ENCODE results near the gene RNF215. TPM values are rescaled to one million over a fixed set of nuclear protein-coding genes. Genes with fewer than 3 reads are reported as not detected.

Gene RNF215
- total RNA-seq, 1 experiment from 2014 or later, result 9.2 TPM

- Histone ChIP-seq H3K27ac (peak overlapping the region; percentile 52), H3K9me3 (replicated peaks) (no peaks in the 10 kb centered on the region), H3K36me3 (peaks cover 19% of the 10 kb centered on the region; the same call in 1 of the 2 replicates), H3K27me3 (replicated peaks) (no peaks in the 10 kb centered on the region), H3K4me1 (replicated peaks) (peaks cover 56% of the 10 kb centered on the region), H3K4me3 (peak overlapping the region; percentile 64)
- no peak for DNase-seq (ENCODE audit: low read depth in 1 of 2, low spot score in 2 of 2)
Measured at GRCh38 chr22:30425327-30425615, 38.1 kb upstream of the RNF215 start.

- peak overlapping the region; percentile 20; the same call in 1 of the 2 replicates for H3K27ac ChIP-seq
- H3K27me3 ChIP-seq (replicated peaks), result no peaks in the 10 kb centered on the region
- DNase-seq (ENCODE audit: low read depth in 1 of 2, low spot score in 2 of 2), result no peak
- H3K36me3 ChIP-seq, result peaks cover 19% of the 10 kb centered on the region; the same call in 1 of the 2 replicates
- H3K4me3 ChIP-seq, result peak overlapping the region; percentile 64
- H3K9me3 ChIP-seq (replicated peaks), result no peaks in the 10 kb centered on the region
- H3K4me1 ChIP-seq (replicated peaks), result peaks cover 61% of the 10 kb centered on the region
Measured at GRCh38 chr22:30424534-30425326, 37.5 kb upstream of the RNF215 start.

GRCh38 chr22:30423959-30424533, 36.8 kb upstream of the RNF215 start:
- peak overlapping the region; percentile 43 for H3K4me3 ChIP-seq
- H3K36me3 ChIP-seq, result peaks cover 23% of the 10 kb centered on the region
- no peaks in the 10 kb centered on the region for H3K9me3 ChIP-seq (replicated peaks)
- H3K4me1 ChIP-seq (replicated peaks), result peaks cover 67% of the 10 kb centered on the region
- H3K27ac ChIP-seq, result peak overlapping the region; percentile 90
- H3K27me3 ChIP-seq (replicated peaks), result no peaks in the 10 kb centered on the region
- DNase-seq (ENCODE audit: low read depth in 1 of 2, low spot score in 2 of 2), result peak; percentile 98 to 99

GRCh38 chr22:30423301-30423958, 36.2 kb upstream of the RNF215 start:
- Histone ChIP-seq H3K27me3 (replicated peaks) (no peaks in the 10 kb centered on the region), H3K4me3 (peak overlapping the region; percentile 43), H3K4me1 (replicated peaks) (peaks cover 67% of the 10 kb centered on the region), H3K36me3 (peaks cover 26% of the 10 kb centered on the region), H3K9me3 (replicated peaks) (no peaks in the 10 kb centered on the region), H3K27ac (peak overlapping the region; percentile 90)
- peak in 1 of 2 experiments; percentile 82 for DNase-seq (ENCODE audit: low read depth in 1 of 2, low spot score in 2 of 2)

- Histone ChIP-seq H3K4me1 (replicated peaks) (peaks cover 67% of the 10 kb centered on the region), H3K9me3 (replicated peaks) (no peaks in the 10 kb centered on the region)
- peak; percentile 93 for DNase-seq (ENCODE audit: low read depth in 1 of 2, low spot score in 2 of 2)
Measured at GRCh38 chr22:30422481-30423300, 35.5 kb upstream of the RNF215 start.

GRCh38 chr22:30421695-30422480, 34.7 kb upstream of the RNF215 start:
- Histone ChIP-seq H3K4me1 (replicated peaks) (peaks cover 67% of the 10 kb centered on the region), H3K4me3 (no peak overlapping the region), H3K36me3 (peaks cover 35% of the 10 kb centered on the region), H3K27ac (peak overlapping the region; percentile 90), H3K27me3 (replicated peaks) (no peaks in the 10 kb centered on the region), H3K9me3 (replicated peaks) (no peaks in the 10 kb centered on the region)
- DNase-seq (ENCODE audit: low read depth in 1 of 2, low spot score in 2 of 2), result peak in 1 of 2 experiments; percentile 15

More at GRCh38 chr22:30422481-30423300, 35.5 kb upstream of the RNF215 start:
- Histone ChIP-seq H3K36me3 (peaks cover 32% of the 10 kb centered on the region), H3K27me3 (replicated peaks) (no peaks in the 10 kb centered on the region), H3K4me3 (peak overlapping the region; percentile 43), H3K27ac (peak overlapping the region; percentile 90)

- peak; percentile 59 to 82 for DNase-seq (ENCODE audit: low read depth in 1 of 2, low spot score in 2 of 2)
- peaks cover 55% of the 10 kb centered on the region for H3K4me1 ChIP-seq (replicated peaks)
- H3K4me3 ChIP-seq, result no peak overlapping the region
- no peaks in the 10 kb centered on the region for H3K9me3 ChIP-seq (replicated peaks)
- no peaks in the 10 kb centered on the region for H3K27me3 ChIP-seq (replicated peaks)
- peaks cover 49% of the 10 kb centered on the region for H3K36me3 ChIP-seq
- peak overlapping the region; percentile 90 for H3K27ac ChIP-seq
Measured at GRCh38 chr22:30420347-30421125, 33.3 kb upstream of the RNF215 start.

- H3K4me3 ChIP-seq, result no peak overlapping the region
- peaks cover 65% of the 10 kb centered on the region for H3K36me3 ChIP-seq
- no peak overlapping the region for H3K27ac ChIP-seq
- DNase-seq (ENCODE audit: low read depth in 1 of 2, low spot score in 2 of 2), result no peak
- no peaks in the 10 kb centered on the region for H3K27me3 ChIP-seq (replicated peaks)
- no peaks in the 10 kb centered on the region for H3K9me3 ChIP-seq (replicated peaks)
- H3K4me1 ChIP-seq (replicated peaks), result peaks cover 27% of the 10 kb centered on the region
Measured at GRCh38 chr22:30416837-30417236, 29.6 kb upstream of the RNF215 start.

GRCh38 chr22:30416403-30416802, 29.2 kb upstream of the RNF215 start:
- H3K4me1 ChIP-seq (replicated peaks), result peaks cover 23% of the 10 kb centered on the region

GRCh38 chr22:30414525-30415047, 27.4 kb upstream of the RNF215 start:
- Histone ChIP-seq H3K4me1 (replicated peaks) (peaks cover 5% of the 10 kb centered on the region), H3K36me3 (peaks cover 78% of the 10 kb centered on the region)
- no peak for DNase-seq (ENCODE audit: low read depth in 1 of 2, low spot score in 2 of 2)

More at GRCh38 chr22:30416403-30416802, 29.2 kb upstream of the RNF215 start:
- Histone ChIP-seq H3K9me3 (replicated peaks) (no peaks in the 10 kb centered on the region), H3K36me3 (peaks cover 64% of the 10 kb centered on the region), H3K27ac (no peak overlapping the region), H3K27me3 (replicated peaks) (no peaks in the 10 kb centered on the region), H3K4me3 (no peak overlapping the region)
- no peak for DNase-seq (ENCODE audit: low read depth in 1 of 2, low spot score in 2 of 2)

GRCh38 chr22:30413745-30414524, 26.7 kb upstream of the RNF215 start:
- Histone ChIP-seq H3K36me3 (peaks cover 77% of the 10 kb centered on the region), H3K4me3 (no peak overlapping the region), H3K27ac (no peak overlapping the region), H3K27me3 (replicated peaks) (no peaks in the 10 kb centered on the region), H3K9me3 (replicated peaks) (no peaks in the 10 kb centered on the region), H3K4me1 (replicated peaks) (peaks cover under 1% of the 10 kb centered on the region; the same call in 1 of the 2 replicates)
- no peak for DNase-seq (ENCODE audit: low read depth in 1 of 2, low spot score in 2 of 2)

More at GRCh38 chr22:30414525-30415047, 27.4 kb upstream of the RNF215 start:
- H3K9me3 ChIP-seq (replicated peaks), result no peaks in the 10 kb centered on the region
- H3K27ac ChIP-seq, result no peak overlapping the region
- H3K27me3 ChIP-seq (replicated peaks), result no peaks in the 10 kb centered on the region
- H3K4me3 ChIP-seq, result no peak overlapping the region
